LNCaP clone FGC (cell line): Measurements from ENCODE around the gene DHH.
"Not testable (repeated sequence)": the region's sequence is repeated elsewhere in the genome, so short reads cannot be mapped to it uniquely, and the experiment has no call there.

Experiments used
- DNase-seq: peaks from one replicate; pipeline ENCODE4 v3.0.0-alpha.2; 2011; ENCODE audit warnings: low read depth
- H3K4me3 ChIP-seq: 2 replicates; pipeline ENCODE4 v1.5.1; 2011; ENCODE audit warnings: mild to moderate bottlenecking, low read depth, low read length, control low read depth
- TF ChIP-seq, protein P1 (sequence below): IDR thresholded peaks from 2 replicates; pipeline ENCODE4 v1.5.1; 2012; ENCODE audit warnings: mild to moderate bottlenecking; ENCODE audit not compliant: control insufficient read depth, insufficient read depth; ENCODE audit errors: extremely low read depth

The DHH gene

DNA sequence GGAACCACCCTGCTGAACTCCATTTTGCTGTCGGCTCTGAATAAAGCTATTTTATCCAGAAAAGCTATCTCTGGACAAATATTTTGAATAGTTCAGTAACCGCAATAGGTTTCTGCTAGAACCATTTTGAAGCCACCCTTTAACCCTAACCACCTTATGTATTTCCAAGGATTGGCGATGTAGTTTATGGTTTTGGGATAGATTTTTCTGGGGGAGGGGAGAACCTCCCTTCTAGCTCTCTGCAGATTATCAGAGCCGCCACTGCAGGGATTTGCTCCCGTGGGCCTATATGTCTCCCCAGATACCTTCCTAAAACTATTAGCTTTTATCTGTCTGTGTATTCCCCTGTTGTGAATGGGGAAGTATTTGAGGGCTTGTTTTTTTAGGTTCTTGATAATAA is 38.4 kb upstream of the DHH start:
- DNase-seq: no peak
- no peak overlapping the region for H3K4me3 ChIP-seq
- TF ChIP-seq, protein P1, sequence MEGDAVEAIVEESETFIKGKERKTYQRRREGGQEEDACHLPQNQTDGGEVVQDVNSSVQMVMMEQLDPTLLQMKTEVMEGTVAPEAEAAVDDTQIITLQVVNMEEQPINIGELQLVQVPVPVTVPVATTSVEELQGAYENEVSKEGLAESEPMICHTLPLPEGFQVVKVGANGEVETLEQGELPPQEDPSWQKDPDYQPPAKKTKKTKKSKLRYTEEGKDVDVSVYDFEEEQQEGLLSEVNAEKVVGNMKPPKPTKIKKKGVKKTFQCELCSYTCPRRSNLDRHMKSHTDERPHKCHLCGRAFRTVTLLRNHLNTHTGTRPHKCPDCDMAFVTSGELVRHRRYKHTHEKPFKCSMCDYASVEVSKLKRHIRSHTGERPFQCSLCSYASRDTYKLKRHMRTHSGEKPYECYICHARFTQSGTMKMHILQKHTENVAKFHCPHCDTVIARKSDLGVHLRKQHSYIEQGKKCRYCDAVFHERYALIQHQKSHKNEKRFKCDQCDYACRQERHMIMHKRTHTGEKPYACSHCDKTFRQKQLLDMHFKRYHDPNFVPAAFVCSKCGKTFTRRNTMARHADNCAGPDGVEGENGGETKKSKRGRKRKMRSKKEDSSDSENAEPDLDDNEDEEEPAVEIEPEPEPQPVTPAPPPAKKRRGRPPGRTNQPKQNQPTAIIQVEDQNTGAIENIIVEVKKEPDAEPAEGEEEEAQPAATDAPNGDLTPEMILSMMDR: no peak

DNA sequence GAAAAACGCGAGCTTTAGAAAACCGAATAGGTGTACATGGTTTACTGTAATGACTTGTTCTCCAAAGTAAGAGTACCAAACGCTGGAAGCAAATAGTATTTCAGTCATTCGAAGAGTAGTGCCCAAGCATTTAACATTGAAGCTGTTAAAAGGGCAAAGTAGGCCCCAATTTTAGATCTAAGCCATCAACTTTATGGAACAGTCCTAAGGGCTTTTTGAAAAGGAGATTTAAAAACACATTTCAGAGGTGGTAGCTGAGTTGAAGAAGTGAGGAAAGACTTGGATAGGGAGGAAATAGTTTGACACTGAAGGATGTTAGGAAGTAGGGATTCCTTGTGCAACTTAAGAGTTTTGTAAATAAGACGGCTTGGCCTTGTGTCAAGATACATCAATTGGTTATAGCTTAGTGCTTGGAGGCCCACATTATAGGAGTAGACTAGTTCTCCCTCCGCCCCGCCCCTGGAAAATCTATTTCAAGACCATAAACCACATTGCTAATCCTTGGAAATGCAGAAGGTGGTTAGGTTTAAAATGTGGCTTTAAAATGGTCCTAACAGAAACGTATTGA is 37.4 kb upstream of the DHH start:
- no peak for DNase-seq
- peak overlapping the region; percentile 48 for H3K4me3 ChIP-seq
- TF ChIP-seq, protein P1: no peak

DNA sequence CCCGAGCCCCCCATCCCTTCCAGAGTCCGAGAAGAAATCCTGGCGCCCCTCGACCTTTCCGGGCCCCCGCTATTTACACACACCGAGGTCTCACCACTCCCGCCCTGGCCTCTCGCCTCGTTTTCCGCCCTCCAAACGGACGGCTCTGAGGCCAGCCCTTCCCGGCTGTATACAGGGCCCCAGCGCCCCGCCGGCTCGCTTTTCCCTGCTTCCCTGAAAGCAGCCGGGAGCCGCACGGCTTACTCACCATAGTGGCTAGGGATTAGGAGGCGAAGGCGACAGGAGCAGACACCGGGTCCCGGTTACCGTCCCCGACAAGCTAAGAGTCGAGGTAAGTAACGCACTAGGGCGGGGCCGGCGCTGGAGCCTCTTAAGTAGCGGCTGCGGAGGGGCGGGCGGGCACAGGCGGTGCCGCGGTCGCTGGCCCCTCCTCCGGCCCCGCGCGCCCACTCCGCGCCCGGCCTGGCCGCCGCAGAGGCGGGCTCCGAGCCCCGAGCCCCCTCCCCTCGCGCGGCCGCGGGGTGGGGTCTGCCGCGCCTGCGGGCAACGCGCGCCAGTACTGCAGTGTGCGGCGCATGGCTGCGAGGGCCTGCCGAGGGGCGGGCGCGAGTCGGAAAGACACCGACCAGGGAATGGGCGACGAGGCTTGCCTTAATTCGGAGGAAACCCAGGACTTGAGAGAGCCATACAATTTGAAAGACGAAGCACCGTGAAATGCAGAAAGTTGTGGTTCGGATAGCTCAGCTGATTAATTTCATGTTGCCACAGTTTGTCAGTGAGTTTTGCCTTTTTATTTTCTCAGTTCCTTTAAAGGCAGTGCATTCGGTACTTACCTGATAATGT is 36.7 kb upstream of the DHH start, which contains the start of gene TUBA1B:
TUBA1B (minus strand) TSS at position 345 of the 843 bp plus-strand sequence; CDS start at position 250, 95 bp downstream.
- DNase-seq: peak; percentile 30
- H3K4me3 ChIP-seq: peak within 1 kb of the TSS; percentile 86
- TF ChIP-seq, protein P1: no peak

DNA sequence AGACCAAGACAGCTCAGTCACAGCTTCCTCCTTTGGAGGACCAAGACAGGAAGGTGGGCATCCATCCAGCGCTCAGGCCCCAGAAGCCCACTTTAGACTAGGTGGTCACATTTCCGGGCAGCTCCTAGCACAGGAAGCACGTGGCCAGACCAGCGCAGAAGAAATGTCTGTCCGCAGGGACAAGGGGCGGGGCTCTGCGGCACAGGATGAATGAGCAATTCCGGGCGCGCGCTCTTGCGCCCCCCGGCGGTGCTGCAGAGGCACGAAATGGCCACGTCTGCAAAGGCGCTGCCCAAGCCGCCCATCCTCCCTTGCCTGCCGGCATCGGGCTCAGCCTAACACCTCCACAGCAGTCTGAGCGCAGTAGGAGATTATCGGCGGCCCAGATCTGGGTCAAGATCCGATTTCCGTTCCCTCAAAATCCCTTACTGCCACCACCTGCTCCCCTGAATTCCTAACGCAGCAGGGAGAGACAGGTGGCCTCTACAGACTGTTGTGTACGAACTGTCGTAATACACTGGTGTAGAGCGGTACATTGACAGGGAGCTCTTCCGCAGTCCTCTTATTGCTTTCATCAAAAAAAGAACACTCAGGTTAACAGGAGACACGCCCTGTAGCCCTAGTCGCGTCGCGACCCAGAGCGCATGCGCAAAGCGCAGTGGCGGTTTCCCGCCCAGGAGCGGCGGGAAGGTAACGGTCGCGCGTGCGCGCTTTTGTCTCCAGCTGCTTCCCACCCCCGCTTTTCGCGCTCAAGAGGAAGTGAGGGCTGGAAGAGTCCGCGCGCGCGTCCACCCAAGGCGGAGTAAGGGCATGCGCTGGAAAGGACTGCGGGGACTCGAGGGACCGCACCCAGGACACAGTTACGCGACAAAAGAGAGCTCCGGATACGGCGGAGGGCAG is 35.8 kb upstream of the DHH start:
- TF ChIP-seq, protein P1: peak; percentile 92
- peak; percentile 74 for DNase-seq
- peak overlapping the region; percentile 86 for H3K4me3 ChIP-seq

DNA sequence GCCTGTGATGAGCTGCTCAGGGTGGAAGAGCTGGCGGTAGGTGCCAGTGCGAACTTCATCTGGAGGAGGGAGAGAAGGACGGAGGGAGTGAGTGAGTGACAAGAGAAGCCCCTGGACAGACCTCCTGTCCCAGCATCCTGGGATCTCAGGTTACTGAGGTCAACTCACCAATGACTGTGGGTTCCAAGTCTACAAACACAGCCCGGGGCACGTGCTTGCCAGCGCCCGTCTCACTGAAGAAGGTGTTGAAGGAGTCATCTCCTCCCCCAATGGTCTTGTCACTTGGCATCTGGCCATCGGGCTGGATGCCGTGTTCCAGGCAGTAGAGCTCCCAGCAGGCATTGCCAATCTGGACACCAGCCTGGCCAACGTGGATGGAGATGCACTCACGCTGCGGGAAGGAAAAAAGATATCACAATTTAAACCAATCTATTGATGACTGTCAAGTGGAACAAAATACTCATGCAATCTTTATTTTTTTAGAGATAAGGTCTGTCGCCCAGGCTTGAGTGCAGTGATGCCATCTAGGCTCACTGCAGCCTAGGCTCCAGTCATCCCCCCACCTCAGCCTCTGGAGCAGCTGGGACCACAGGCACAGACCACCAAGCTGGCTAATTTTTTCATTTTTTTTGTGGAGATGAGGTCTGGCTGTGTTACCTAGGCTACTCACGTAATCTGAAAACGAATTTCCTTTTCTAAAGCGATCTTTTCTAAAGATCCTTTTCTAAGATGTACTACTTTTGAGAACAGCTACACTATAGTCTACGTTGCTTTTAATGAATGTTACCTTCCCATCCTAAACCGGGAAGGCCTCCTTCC is 34.9 kb upstream of the DHH start:
- no peak for DNase-seq
- TF ChIP-seq, protein P1: no peak
- H3K4me3 ChIP-seq: peak overlapping the region; percentile 86

DNA sequence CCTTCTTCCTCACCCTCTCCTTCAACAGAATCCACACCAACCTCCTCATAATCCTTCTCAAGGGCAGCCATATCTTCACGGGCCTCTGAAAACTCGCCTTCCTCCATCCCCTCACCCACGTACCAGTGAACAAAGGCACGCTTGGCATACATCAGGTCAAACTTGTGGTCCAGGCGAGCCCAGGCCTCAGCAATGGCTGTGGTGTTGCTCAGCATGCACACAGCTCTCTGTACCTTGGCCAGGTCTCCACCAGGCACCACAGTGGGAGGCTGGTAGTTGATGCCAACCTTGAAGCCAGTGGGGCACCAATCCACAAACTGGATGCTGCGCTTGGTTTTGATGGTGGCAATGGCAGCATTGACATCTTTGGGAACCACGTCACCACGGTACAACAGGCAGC is 33.4 kb upstream of the DHH start:
- H3K4me3 ChIP-seq, DNase-seq: not testable (repeated sequence)
